H1 (cell line): ENCODE measurements around the gene PDIA2. TPM values are rescaled to one million over a fixed set of nuclear protein-coding genes. Genes with fewer than 3 reads are reported as not detected.

Experiments used
- CTCF ChIA-PET: fragments of 300-600 bp; sonication (Branson Sonifier 250); formaldehyde crosslinking; loops from one replicate; lab custom pipeline; 2021; ENCODE audit not compliant: partially characterized antibody; lab: Charles Lee
- POLR2A ChIA-PET: fragments of 300-600 bp; sonication (Branson Sonifier 250); formaldehyde crosslinking; loops from one replicate; lab custom pipeline; 2021; ENCODE audit warnings: inconsistent platforms; ENCODE audit not compliant: partially characterized antibody; lab: Charles Lee
- DNase-seq, 2 experiments: peaks; one replicate each; pipeline versions ENCODE4 v3.0.0 to v3.0.0-alpha.2; 2010 to 2022; ENCODE audit warnings: low spot score in 2 of 2, low read depth in 1 of 2, mixed read lengths in 1 of 2
- FAIRE-seq: peaks from 2 replicates; lab custom pipeline; 2011; peaks lifted over from hg19 to GRCh38; lab: Jason Lieb, UNC
- H2AFZ ChIP-seq: 2 replicates; pipeline ENCODE4 v1.8.1; 2012; ENCODE audit warnings: low read length, inconsistent platforms
- H2AK5ac ChIP-seq: 2 replicates; pipeline ENCODE4 v1.6.1; 2013; ENCODE audit warnings: low read depth, low read length
- H2BK120ac ChIP-seq: replicated peaks from 2 replicates; pipeline ENCODE3; 2013; ENCODE audit warnings: low read depth, low read length, inconsistent platforms
- H2BK12ac ChIP-seq: 2 replicates; pipeline ENCODE4 v1.6.1; 2013; ENCODE audit warnings: low read depth, low read length
- H2BK15ac ChIP-seq: 2 replicates; pipeline ENCODE4 v1.6.1; 2013; ENCODE audit warnings: low read length
- H2BK20ac ChIP-seq: 2 replicates; pipeline ENCODE4 v1.6.1; 2013; ENCODE audit warnings: low read length
- H2BK5ac ChIP-seq: 2 replicates; pipeline ENCODE4 v1.6.1; 2013; ENCODE audit warnings: low read depth, low read length
- H3K14ac ChIP-seq: 2 replicates; pipeline ENCODE4 v1.6.1; 2013; ENCODE audit warnings: inconsistent platforms; ENCODE audit not compliant: insufficient read length
- H3K18ac ChIP-seq: 2 replicates; pipeline ENCODE4 v1.6.1; 2013; ENCODE audit warnings: low read length; ENCODE audit errors: extremely low read depth
- H3K23ac ChIP-seq: 2 replicates; pipeline ENCODE4 v1.6.1; 2013; ENCODE audit warnings: inconsistent platforms; ENCODE audit not compliant: insufficient read length
- H3K23me2 ChIP-seq: 2 replicates; pipeline ENCODE4 v1.6.1; 2013; ENCODE audit warnings: low read depth, low read length
- H3K27ac ChIP-seq: 2 replicates; pipeline ENCODE4 v1.6.1; 2011; ENCODE audit warnings: low read depth, low read length, inconsistent platforms
- H3K27me3 ChIP-seq, 4 experiments: replicated peaks in 1 of 4; 1 replicate in 1 of 4; 2 replicates in 3 of 4; pipeline versions ENCODE4 v1.6.1 to v1.8.1; 2011 to 2013; ENCODE audit warnings: low read length in 3 of 4, mild to moderate bottlenecking in 3 of 4, inconsistent platforms in 2 of 4, mixed read lengths in 2 of 4, moderate library complexity in 1 of 4; ENCODE audit not compliant: control insufficient read depth in 3 of 4, insufficient read depth in 3 of 4; ENCODE audit errors: extremely low read depth in 1 of 4
- H3K36me3 ChIP-seq, 4 experiments: 2 replicates each; pipeline versions ENCODE4 v1.6.1 to v1.8.1; 2011 to 2013; ENCODE audit warnings: mild to moderate bottlenecking in 4 of 4, low read length in 3 of 4, moderate library complexity in 2 of 4, control low read depth in 1 of 4, inconsistent platforms in 1 of 4; ENCODE audit not compliant: insufficient read depth in 4 of 4, control insufficient read depth in 2 of 4
- H3K4ac ChIP-seq: replicated peaks from 2 replicates; pipeline ENCODE3; 2013; ENCODE audit warnings: low read length, low read depth, mixed read lengths, inconsistent platforms; ENCODE audit not compliant: insufficient read length
- H3K4me1 ChIP-seq, 4 experiments: replicated peaks in 1 of 4; 1 replicate in 1 of 4; 2 replicates in 3 of 4; pipeline versions ENCODE4 v1.6.1 to v1.8.1; 2011 to 2013; ENCODE audit warnings: low read length in 3 of 4, inconsistent platforms in 2 of 4, mixed read lengths in 1 of 4; ENCODE audit not compliant: insufficient read depth in 4 of 4, control insufficient read depth in 3 of 4
- H3K4me2 ChIP-seq, 2 experiments: 2 replicates each; pipeline versions ENCODE4 v1.6.1 to v1.8.1; 2011 to 2013; ENCODE audit warnings: low read depth in 2 of 2, low read length in 2 of 2, control low read depth in 1 of 2, inconsistent platforms in 1 of 2, mild to moderate bottlenecking in 1 of 2; ENCODE audit not compliant: insufficient read depth in 1 of 2
- H3K4me3 ChIP-seq, 4 experiments: fragments of 200-600, 300-600 bp in 1 of 4; sonication (generic), shearing (Covaris generic), sonication (Bioruptor Twin) in 1 of 4; 2 replicates each; pipeline versions ENCODE4 v1.5.1 to v1.8.1; 2011 to 2016; ENCODE audit warnings: low read length in 4 of 4, low read depth in 3 of 4, control low read depth in 2 of 4, inconsistent platforms in 2 of 4, mild to moderate bottlenecking in 2 of 4, mixed read lengths in 1 of 4, moderate library complexity in 1 of 4; ENCODE audit not compliant: insufficient read depth in 2 of 4; ENCODE audit errors: extremely low read depth in 1 of 4
- H3K56ac ChIP-seq: replicated peaks from 2 replicates; pipeline ENCODE3; 2013; ENCODE audit warnings: low read depth, mild to moderate bottlenecking, mixed read lengths, low read length, inconsistent platforms; ENCODE audit not compliant: insufficient read length
- H3K79me1 ChIP-seq: 2 replicates; pipeline ENCODE4 v1.6.1; 2013; ENCODE audit warnings: low read depth, low read length, control low read depth
- H3K79me2 ChIP-seq, 2 experiments: 2 replicates each; pipeline versions ENCODE4 v1.6.1 to v1.8.1; 2012 to 2013; ENCODE audit warnings: low read length in 2 of 2, mild to moderate bottlenecking in 2 of 2, inconsistent platforms in 1 of 2; ENCODE audit not compliant: insufficient read depth in 2 of 2, control insufficient read depth in 1 of 2
- H3K9ac ChIP-seq, 4 experiments: replicated peaks in 1 of 4; 1 replicate in 1 of 4; 2 replicates in 3 of 4; pipeline versions ENCODE4 v1.6.1 to v1.8.1; 2011 to 2013; ENCODE audit warnings: low read depth in 3 of 4, low read length in 3 of 4, control low read depth in 2 of 4, mild to moderate bottlenecking in 2 of 4, moderate library complexity in 2 of 4, inconsistent platforms in 1 of 4; ENCODE audit errors: extremely low read depth in 1 of 4
- H3K9me3 ChIP-seq, 2 experiments: 2 replicates each; pipeline versions ENCODE4 v1.6.1 to v1.8.1; 2012 to 2013; ENCODE audit warnings: mild to moderate bottlenecking in 2 of 2, moderate library complexity in 2 of 2, control low read depth in 1 of 2, inconsistent platforms in 1 of 2, low read depth in 1 of 2, low read length in 1 of 2, mixed read lengths in 1 of 2; ENCODE audit not compliant: insufficient read depth in 2 of 2
- H4K20me1 ChIP-seq, 2 experiments: replicated peaks in 1 of 2; 2 replicates each; pipeline versions ENCODE3 to v1.8.1; 2011 to 2013; ENCODE audit warnings: inconsistent platforms in 2 of 2, low read length in 2 of 2, mild to moderate bottlenecking in 1 of 2; ENCODE audit not compliant: insufficient read depth in 2 of 2, control insufficient read depth in 1 of 2
- H4K5ac ChIP-seq: 2 replicates; pipeline ENCODE4 v1.6.1; 2013; ENCODE audit warnings: low read length, low read depth, mixed read lengths, inconsistent platforms; ENCODE audit not compliant: insufficient read length
- H4K8ac ChIP-seq: 2 replicates; pipeline ENCODE4 v1.8.0; 2013; ENCODE audit warnings: mild to moderate bottlenecking, moderate library complexity, low read length, inconsistent platforms; ENCODE audit not compliant: insufficient read depth; ENCODE audit errors: extremely low read depth
- H4K91ac ChIP-seq: replicated peaks from 2 replicates; pipeline ENCODE3; 2013; ENCODE audit warnings: low read length, mixed read lengths, inconsistent platforms; ENCODE audit not compliant: insufficient read length
- RFX5 ChIP-seq: IDR thresholded peaks from 2 replicates; pipeline ENCODE4 v1.6.1; 2011; ENCODE audit warnings: low read depth, low read length, improper control_type of control experiment, borderline replicate concordance
- TAF7 ChIP-seq: optimal IDR thresholded peaks from 2 replicates; pipeline ENCODE3; 2011; ENCODE audit warnings: low read depth, mild to moderate bottlenecking, inconsistent platforms, low read length, moderate library complexity, borderline replicate concordance
- WGBS, 2 experiments: shearing (Covaris generic) in 1 of 2; methylation state at CpG; one replicate each; pipeline versions ENCODE4 v1.1.6 to v1.1.7; 2013 to 2015; ENCODE audit warnings: low lambda C conversion rate in 2 of 2, mixed read lengths in 2 of 2, inconsistent platforms in 1 of 2, low coverage in 1 of 2, missing lambda C conversion rate in 1 of 2; ENCODE audit not compliant: insufficient replicate concordance in 2 of 2, insufficient coverage in 1 of 2, insufficient read length in 1 of 2; ENCODE audit errors: extremely low coverage in 1 of 2, missing lambda C conversion rate in 1 of 2; 5-methylcytosine and 5-hydroxymethylcytosine counted together
- polyA plus RNA-seq, 7 experiments: library from polyadenylated mRNA; depleted of rRNA in 3 of 7; stranded (reverse) in 5 of 7; unstranded in 2 of 7; fragments of >200 nt in 5 of 7; fragments of 200-250 nt in 2 of 7; gene quantifications; 1 replicate in 5 of 7; 2 replicates in 1 of 7; 4 replicates in 1 of 7; pipeline versions ENCODE4 v1.2.1 to v1.2.3, GENCODE V29; 2011 to 2013; ENCODE audit warnings: missing spikeins in 2 of 7, mixed read lengths in 2 of 7
- total RNA-seq: library from RNA; stranded (reverse); fragmentation: NEBNext Ultra II Directional; extraction: Animal tissue kit (Norgen Biotek cat#: 25700); gene quantifications from 2 replicates; pipeline ENCODE4 v1.2.1, GENCODE V29; 2021

PDIA2 gene
- total and polyA plus RNA-seq, 2 of the 8 experiments (the other 6 are each of a cell fraction or from before 2014, with no cell fraction given): 0.34 to 0.50 TPM

DNA sequence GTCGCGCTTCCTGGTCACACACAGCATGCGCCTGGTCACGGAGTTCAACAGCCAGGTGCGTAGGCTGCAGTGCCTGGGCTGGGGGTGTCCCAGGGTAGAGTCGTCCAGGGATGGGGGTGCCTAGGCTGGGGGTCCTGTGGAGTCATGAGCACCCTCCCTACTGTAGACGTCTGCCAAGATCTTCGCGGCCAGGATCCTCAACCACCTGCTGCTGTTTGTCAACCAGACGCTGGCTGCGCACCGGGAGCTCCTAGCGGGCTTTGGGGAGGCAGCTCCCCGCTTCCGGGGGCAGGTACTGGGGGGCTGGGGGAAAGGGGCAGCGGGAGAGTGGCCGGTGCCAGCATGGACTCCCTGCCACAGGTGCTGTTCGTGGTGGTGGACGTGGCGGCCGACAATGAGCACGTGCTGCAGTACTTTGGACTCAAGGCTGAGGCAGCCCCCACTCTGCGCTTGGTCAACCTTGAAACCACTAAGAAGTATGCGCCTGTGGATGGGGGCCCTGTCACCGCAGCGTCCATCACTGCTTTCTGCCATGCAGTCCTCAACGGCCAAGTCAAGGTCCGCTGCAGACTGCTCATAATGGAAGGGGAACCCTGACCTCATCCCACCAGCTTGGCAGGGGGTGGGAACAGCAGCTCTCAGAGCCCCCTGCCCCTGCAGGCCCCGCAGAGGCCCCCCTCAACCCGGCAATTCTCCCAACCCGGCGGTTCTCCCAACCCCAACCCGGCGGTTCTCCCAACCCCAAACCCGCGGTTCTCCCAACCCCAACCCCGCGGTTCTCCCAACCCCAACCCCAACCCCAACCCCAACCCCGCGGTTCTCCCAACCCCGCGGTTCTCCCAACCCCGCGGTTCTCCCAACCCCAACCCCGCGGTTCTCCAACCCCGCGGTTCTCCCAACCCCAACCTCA, 2.4 kb downstream of the PDIA2 start:
- ChIA-PET POLR2A (interaction anchor here (0.8 to 3.3 kb wide), 3 partner anchors 16 to 25 kb away, joined by 3 to 13 read pairs (median 3); no protein-coding TSS in a partner anchor), CTCF (no interaction called here)
- H3K4me2 ChIP-seq: no peak overlapping the region
- H3K23ac ChIP-seq: no peak overlapping the region
- no peak overlapping the region for H2AFZ ChIP-seq
- H2BK120ac ChIP-seq: no peak overlapping the region
- no peak overlapping the region for H2BK5ac ChIP-seq
- H3K79me1 ChIP-seq: no peaks in the 10 kb centered on the region; the same call in 1 of the 2 replicates
- H3K4me3 ChIP-seq: no peak overlapping the region
- H3K18ac ChIP-seq: no peak overlapping the region
- peaks cover 0 to 2% of the 10 kb centered on the region in 2 experiments for H4K20me1 ChIP-seq
- no peak overlapping the region for H3K27ac ChIP-seq
- H3K9ac ChIP-seq: no peak overlapping the region
- no peak overlapping the region for H2BK12ac ChIP-seq
- no peak overlapping the region for H4K8ac ChIP-seq
- no peak overlapping the region for H2BK15ac ChIP-seq
- peaks cover 5 to 14% (median 9%) of the 10 kb centered on the region in 4 experiments; a peak in 6 of 7 replicates for H3K27me3 ChIP-seq
- H3K4me1 ChIP-seq: peaks cover 0 to 3% (median 0%) of the 10 kb centered on the region in 4 experiments; a peak in 2 of 7 replicates
- H3K23me2 ChIP-seq: peaks cover 4% of the 10 kb centered on the region; the same call in 1 of the 2 replicates
- no peak overlapping the region for H2BK20ac ChIP-seq
- TF ChIP-seq RFX5 (no peak), TAF7 (no peak)
- no peak overlapping the region for H3K4ac ChIP-seq
- no peak for DNase-seq
- H3K36me3 ChIP-seq: peaks cover 5 to 10% (median 5%) of the 10 kb centered on the region in 4 experiments; a peak in 6 of 8 replicates
- H3K9me3 ChIP-seq: peaks cover 0 to 5% of the 10 kb centered on the region in 2 experiments; a peak in 1 of 4 replicates
- 96% methylated on average over 22 of the region's 48 CpGs; no CpG with 5 or more reads in 1 of the 2 experiments for WGBS, 2 experiments
- no peak overlapping the region for H3K14ac ChIP-seq
- no peak for FAIRE-seq
- no peak overlapping the region for H2AK5ac ChIP-seq
- no peak overlapping the region for H3K56ac ChIP-seq
- no peak overlapping the region for H4K91ac ChIP-seq
- no peaks in the 10 kb centered on the region for H3K79me2 ChIP-seq
- H4K5ac ChIP-seq: no peak overlapping the region
